ENCODE data around the gene RFC4.

The RFC4 gene

GRCh38 chr3:186785495-186786018 is 20.7 kb downstream of the RFC4 start:
- DNase-seq = no peak

- DNase-seq = no peak
These were observed 21.3 kb downstream of the RFC4 start for GRCh38 chr3:186784820-186785494.

- DNase-seq = peak; percentile 92
These were observed 22.4 kb downstream of the RFC4 start for GRCh38 chr3:186783731-186784515.

- peak; percentile 93 for DNase-seq
These were observed 23.1 kb downstream of the RFC4 start, which contains the start of gene EIF4A2 for GRCh38 chr3:186783058-186783730. Gene EIF4A2 (plus strand): TSS chr3:186783577. CDS start chr3:186783611, 34 bp downstream.

- no peak for DNase-seq
These were observed 23.7 kb downstream of the RFC4 start for GRCh38 chr3:186782542-186783057.

- DNase-seq = no peak
These were observed 27.1 kb downstream of the RFC4 start for GRCh38 chr3:186779204-186779603.

DNA sequence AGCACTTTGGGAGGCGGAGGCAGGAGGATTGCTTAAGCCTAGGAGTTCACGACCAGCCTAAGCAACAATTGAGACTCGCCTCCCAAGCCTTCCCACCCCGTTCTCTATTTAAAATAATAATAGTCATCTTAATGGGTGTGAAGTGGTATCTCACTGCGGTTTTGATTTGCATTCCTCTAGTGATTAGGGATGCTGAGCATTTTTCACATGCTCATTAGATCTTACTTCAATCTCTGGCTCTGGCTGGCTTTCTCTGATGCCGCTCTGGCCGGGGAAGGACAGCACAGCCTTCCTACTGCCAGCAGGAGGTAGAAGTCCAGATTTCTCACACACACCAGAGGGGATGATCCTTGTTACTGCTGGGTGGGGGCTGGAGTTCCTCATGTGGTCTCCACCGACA is 30.3 kb downstream of the RFC4 start:
- no peak for DNase-seq

DNA sequence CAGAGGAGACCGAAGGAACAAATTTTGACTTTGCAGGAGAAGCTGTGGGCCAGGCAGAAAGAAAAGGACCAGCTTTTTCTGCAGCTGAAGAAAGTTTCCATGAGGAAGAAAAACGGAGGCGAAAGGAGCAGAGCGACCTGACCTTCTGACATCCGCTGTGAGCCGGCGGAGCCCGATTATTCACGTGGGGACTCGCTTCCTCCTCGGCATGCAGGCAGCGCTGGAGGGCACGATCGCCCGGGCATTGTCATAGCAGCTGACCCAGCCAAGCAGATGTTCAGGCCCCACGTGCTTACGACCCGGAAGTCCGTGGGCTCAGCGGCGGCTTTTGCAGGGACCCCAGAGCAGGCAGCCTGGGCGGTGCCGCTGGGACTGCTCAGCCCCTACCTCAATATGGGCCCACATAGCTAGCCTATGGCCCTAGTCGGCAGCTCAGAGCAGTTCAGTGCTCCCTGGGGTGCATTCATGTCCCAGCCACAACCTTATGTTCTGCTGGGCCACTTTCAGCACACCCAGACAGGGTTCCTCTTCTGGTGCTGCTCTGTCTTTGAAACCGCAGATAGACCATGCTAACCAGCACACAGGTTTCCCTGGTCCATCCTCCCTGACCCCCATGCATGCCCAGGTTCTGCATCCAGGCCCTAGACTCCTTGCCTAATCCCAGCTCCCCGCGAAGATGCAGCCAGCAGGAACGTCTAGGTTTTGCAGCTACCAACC is 33.4 kb downstream of the RFC4 start:
- peak; percentile 76 for DNase-seq

DNA sequence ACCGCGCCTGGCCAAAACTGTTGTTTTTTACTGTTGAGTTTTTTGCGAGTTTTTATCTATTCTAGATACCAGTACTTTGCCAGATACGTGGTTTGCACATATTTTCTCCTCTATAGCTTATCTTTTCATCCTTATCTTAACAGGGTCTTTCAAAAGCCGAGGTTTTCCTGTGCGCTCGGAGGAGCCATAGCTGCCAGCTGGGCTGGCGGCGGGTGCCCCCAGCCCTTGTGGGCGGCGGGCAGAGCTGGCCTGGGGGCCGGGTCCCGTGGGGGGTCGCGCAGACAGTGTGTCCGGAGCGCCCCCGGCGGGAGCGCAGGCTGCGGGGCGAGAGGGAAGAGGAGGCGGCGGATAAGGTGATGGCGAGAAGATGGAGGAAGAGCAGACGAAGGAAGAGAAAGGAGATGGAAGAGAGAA is 34.0 kb downstream of the RFC4 start:
- no peak for DNase-seq

GRCh38 chr3:186760897-186761447 is 45.3 kb downstream of the RFC4 start:
- no peak for DNase-seq

- no peak for DNase-seq
These were observed 46.0 kb downstream of the RFC4 start for GRCh38 chr3:186760141-186760833.

DNA sequence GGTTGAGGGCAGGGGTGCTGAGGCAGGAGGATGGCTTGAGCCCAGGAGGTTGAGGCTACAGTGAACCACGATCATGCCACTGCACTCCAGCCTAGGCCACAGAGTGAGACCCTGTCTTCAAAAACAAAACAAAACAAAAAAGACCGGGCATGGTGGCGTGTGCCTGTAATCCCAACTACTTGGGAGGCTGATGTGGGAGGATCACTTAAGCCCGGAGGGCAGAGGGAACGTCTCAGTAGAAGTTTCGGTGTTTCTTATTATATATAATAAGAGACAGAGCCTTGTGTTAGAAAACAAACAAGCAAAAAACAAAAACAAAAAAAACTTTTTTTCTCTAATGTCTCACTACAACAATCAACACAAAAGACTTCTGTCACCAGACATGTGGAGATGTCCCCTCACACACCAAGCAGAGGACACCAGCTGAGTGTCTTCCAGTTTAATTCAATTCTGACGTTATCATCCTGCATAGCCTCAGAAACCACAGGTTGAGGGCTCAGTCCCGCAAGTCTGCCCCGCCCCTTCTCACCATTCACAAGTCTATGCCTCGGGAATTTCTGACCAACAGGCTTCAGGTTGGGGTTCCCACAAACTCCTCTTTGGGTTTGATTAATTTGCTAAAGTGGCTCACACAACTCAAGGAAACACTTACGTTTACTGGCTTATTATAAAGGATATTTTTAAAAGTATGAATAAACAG is 46.9 kb downstream of the RFC4 start:
- DNase-seq = no peak

GRCh38 chr3:186757686-186758220 is 48.5 kb downstream of the RFC4 start:
- DNase-seq = no peak

- DNase-seq = no peak
These were observed 49.1 kb downstream of the RFC4 start for GRCh38 chr3:186757214-186757613.

GRCh38 chr3:186754871-186755270 is 51.4 kb downstream of the RFC4 start:
- DNase-seq = no peak

GRCh38 chr3:186754006-186754405 is 52.3 kb downstream of the RFC4 start:
- DNase-seq = no peak

DNA sequence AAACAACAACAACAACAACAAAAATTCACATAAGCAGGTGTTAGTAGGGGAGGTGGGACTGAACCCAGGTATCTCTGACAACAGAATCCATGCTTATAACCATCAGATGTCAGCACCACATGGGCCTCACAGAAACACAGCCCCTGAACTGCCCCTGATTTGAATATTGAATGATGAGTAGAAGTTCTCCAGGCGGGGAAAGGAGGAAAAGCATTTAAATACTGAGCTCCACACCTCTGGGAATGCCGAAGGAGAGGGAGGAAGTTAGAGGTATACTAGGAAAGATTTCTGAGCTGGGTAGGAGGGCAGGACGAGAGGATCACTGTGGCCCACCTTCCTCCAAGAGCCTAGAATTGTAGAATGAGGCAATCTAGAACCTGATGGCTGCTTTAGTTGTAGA is 54.8 kb downstream of the RFC4 start:
- no peak for DNase-seq

DNA sequence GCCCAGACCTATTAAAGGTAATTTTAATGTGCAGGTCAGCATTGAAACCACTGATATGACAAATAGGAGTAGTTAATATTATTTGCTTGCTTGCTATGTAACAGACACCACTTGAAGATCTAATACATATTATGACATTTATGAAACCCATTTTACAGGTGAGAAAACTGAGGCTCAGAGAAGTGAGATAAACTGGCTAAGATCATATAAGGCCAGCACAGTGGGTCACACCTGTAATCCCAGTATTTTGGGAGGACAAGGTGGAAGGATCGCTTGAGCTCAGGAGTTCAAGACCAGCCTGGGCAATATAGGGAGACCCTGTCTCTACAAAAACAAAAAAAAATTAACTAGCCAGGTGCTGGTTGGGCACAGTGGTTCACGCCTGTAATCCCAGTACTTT is 56.0 kb downstream of the RFC4 start:
- no peak for DNase-seq

DNA sequence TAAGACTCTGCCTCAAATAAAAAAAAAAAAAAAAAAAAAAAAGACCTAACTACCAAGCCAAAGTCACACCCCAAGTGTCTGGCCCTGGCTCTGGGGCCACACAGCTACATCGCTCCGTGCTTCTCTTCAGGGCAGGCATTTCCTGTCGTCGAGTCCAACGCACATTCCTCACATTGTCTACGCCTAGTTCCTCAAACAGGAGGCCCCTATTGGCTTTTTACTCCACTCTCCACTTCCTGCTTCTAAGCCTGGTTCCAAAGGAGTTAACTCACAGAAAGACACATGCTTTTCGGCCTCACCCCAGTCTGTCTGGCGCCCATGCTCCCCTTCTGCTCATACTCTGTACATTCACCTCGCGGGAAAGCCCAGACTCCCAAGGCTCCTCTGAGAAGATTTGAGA is 60.3 kb downstream of the RFC4 start:
- peak; percentile 33 for DNase-seq

DNA sequence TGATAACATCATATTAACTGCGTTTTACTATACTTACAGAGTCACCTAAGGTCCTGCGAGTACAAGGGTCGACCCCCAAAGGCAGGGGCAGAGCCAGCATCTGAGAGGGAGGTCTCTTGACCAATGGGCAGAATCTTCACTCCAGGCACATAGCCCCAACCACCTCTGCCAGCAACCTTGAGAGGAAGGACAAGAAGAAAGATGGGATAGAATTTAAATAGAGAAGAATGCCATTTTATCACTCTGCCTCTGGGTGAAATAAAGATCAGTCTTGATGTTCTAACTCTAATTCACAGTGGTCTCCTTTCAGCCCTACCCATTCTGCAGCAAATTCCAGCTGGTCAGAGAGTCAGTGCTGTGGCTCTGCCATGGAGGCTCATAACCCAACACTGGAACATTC is 62.6 kb downstream of the RFC4 start:
- DNase-seq = no peak
